Hindlimb muscle (tissue), 1 donor: ENCODE measurements around the gene PAPSS1. TPM values are rescaled to one million over a fixed set of nuclear protein-coding genes. Genes with fewer than 3 reads are reported as not detected.
"Not testable (repeated sequence)": the region's sequence is repeated elsewhere in the genome, so short reads cannot be mapped to it uniquely, and the experiment has no call there.

Experiments used
- DNase-seq: peaks from one replicate; pipeline ENCODE4 v3.0.0-alpha.2; 2013
- polyA plus RNA-seq: library from polyadenylated mRNA; unstranded; fragments of 120-200 nt; gene quantifications from one replicate; pipeline ENCODE4 v1.2.1, GENCODE V29; 2013; ENCODE audit not compliant: insufficient read length

The PAPSS1 gene
- polyA plus RNA-seq, 1 donor, result 54.2 TPM

DNA sequence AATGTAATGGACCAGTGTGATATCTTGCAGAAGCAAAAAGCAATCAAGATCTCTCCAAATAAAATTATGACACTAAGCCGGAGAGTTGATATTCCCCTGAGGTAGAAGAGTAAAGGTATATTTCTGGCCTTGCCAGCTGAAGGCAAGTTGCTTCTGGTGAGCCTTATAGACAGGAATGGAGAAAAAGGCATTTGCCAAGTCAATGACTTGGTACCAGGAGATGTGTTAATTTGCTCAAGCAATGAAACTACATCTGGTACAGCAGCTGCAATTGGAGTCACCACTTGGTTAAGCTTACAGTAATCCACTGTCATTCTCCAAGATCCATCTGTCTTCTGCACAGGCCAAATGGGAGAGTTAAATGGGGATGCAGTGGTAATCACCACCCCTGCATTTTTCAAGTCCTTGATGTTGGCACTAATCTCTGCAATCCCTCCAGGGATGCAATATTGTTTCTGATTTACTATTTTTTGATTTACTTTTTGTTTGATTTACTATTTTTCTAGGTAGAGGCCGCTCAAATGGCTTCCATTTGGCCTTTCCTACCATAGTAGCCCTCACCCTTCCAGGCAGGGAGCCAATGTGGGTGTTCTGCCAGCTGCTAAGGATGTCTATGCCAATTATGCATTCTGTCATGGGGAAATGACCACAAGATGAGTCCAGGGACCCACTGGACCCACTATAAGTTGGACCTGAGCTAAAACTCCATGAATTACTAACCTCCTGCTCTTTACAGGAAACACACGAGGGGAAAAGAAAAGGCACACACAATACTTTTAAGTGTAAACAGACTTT is 6.3 kb upstream of the PAPSS1 start:
- DNase-seq, result not testable (repeated sequence)

DNA sequence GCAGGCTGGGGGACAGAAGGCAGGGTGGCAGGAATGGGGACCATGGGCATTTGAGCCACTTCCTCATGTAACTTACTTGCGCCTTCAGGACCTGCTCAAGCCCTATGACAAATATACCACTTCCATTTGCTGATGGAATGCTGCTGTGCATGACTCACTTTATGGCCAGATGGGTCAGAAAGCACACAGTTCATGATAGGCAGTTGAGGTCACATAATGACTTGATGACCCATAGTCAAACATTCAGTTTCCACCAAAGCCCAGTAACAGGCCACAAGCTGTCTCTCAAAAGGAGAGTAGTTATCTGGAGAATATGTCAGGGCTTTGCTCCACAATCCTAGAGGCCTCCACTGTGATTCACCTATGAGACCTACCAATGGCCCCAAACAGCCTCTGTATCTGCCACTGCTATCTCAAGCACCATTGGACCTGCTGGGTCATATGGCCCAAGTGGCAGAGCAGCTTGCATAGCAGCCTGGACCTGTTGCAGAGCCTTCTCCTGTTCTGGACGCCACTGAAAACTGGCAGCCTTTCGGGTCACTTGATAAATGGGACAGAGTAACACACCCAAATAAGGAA is 5.3 kb upstream of the PAPSS1 start:
- DNase-seq, result no peak

DNA sequence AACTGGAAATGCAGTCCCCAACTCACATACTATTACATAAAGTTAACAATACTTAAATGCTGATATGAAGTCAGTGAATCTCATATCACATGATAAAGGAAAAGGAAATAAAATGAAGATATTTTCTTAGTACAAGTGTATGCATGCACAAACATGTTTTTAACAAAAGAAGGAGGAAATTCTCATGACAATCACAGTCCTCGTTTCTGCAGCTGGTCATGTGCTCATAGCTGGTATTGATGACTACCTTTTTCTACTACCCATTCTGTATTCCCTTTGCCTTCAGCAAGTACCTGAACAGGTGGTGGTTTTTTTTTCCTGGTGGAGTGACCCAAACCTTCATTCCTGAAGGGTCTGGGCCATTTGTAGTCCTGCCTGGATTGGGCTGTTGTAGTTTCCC is 3.3 kb upstream of the PAPSS1 start:
- DNase-seq, result not testable (repeated sequence)

DNA sequence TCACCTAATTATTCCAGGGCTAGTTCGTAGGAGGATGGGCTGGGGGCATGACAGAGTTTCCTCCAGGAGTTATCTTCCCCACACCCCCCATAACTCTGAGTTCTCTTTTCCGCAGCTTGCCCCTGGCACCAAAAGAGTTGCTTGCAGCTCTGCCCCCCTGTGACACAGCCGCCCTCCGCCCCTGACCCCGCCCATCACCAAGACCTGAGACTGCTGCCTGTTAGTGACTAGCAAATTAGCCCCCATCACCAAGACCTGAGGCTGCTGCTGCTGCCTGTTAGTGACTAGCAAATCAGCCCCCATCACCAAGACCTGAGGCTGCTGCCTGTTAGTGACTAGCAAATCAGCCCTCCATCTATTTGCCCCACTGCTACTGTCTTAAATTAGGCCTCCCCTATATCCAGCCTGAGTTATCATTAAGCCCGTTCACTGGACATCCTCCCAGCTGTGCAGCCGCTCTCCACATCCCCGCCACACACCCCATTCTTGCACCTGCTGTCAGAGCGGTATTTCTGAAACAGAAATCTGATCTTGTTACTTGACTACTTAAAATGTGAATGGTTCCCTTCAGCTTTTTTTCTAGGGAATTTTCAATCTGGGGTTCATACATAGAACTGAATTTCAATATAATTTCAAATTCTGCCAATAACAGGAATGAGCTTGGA is 1.5 kb upstream of the PAPSS1 start:
- no peak for DNase-seq

DNA sequence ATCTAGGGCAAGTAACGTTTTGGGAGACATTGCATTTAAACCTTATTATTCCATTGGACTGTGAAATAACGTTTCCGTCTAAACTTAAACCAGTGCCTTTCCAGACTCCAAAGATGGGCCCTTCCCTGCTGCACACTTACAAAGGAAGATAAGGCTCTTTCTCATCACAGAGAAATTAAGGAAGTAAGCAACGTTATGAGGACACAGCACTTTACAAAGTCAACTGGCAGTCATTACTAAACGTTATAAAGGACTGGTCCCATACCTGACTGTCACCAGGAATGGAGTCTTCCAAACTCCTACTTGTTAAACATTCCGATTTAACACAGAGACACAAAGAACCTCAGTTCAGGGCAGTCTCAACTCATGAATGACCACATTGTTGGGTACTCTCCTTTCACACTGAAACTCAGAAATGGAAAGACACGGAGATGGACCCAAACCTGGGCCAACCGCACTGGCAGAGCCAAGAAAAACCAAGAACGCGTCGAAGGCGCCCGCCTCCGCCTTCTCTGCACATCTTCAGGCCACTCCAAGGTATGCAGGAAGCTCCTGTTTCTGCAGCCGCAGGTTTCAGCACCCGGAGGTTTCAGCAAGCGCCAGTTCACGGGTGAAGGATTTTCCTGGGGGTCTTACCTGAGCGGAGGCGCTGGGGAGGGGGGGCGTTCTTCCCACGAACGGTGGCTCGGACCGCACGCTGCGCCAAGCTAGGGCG is 670 bp downstream of the PAPSS1 start:
- no peak for DNase-seq

DNA sequence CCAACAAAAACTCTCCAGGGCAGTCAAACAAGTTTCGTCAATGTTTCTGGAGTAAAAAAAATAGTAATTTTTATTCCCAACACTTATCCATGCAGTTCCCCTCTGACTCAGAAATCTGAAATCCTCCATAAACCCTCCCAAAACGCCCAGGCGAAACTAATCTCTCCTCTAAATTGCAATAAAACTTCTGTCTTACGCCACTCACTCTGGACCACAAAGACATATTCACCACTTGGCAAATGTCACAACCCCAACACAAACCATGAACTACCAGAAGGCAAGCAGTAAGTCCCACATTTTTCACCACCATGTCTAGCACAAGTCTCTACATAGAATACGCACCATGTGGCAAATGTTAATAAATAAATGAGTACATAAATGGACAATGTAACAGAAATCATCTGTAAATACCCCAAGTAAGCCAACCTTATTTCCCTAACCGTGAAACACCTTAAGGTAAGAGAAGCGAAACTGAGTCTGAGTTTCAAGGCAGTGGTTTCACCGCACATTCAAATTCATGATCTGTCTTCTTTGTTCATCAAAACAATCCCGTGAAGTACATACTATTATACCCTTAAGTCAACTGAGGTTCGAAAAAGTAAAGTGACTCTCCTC is 1.6 kb downstream of the PAPSS1 start:
- DNase-seq, result no peak

DNA sequence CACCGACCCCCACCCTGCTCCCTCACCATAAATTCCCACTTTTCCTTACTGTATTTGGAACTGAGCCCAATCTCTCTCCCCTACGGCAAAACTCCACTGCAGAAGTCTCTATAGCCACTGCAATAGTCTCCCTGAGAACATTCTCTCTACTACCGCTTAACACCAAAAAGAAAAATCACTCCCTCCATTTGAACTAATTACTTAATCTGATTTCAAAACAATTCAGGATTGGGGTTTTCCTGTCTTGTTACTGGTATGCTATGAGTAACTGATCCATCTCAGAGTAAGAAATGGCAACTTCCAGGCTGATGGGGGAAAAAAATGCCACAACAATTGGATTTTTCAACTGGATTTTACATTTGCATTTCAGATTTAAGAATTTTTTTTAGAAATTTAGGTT is 5.8 kb downstream of the PAPSS1 start:
- DNase-seq, result no peak

DNA sequence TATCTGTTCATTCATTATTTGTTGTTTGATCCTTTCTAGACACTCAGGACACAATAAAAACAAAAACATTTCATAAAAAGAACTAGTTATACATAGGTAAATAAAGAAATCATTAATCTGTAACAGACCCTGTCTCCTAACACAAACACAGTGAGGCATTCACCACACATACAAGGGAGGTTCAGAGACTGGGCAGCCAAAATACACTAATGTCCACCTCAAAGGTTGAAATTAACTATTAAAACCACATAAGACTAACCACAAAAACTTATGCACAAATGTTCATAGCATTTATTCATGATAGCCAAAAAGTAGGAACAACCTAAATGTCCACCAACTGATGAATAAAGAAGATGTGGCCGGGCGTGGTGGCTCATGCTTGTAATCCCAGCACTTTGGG is 7.8 kb downstream of the PAPSS1 start:
- no peak for DNase-seq

DNA sequence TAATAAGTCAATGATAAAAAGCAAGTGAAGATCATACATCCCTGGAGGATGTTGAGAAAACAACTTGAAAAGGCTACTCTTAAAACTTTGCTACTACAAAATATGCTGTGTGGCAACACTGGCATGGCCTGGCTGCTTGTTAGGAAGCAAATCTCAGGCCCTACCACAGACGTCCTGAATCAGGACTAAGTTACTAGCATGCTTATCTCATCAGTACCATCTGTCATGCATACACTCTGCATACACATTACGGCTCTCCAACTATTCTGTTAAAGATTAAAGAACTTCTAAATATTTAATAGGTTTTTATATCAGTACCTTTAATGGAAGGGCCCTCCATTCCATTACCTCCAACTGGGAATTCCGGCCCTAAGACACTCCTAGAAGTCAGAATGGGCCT is 8.2 kb downstream of the PAPSS1 start:
- no peak for DNase-seq

DNA sequence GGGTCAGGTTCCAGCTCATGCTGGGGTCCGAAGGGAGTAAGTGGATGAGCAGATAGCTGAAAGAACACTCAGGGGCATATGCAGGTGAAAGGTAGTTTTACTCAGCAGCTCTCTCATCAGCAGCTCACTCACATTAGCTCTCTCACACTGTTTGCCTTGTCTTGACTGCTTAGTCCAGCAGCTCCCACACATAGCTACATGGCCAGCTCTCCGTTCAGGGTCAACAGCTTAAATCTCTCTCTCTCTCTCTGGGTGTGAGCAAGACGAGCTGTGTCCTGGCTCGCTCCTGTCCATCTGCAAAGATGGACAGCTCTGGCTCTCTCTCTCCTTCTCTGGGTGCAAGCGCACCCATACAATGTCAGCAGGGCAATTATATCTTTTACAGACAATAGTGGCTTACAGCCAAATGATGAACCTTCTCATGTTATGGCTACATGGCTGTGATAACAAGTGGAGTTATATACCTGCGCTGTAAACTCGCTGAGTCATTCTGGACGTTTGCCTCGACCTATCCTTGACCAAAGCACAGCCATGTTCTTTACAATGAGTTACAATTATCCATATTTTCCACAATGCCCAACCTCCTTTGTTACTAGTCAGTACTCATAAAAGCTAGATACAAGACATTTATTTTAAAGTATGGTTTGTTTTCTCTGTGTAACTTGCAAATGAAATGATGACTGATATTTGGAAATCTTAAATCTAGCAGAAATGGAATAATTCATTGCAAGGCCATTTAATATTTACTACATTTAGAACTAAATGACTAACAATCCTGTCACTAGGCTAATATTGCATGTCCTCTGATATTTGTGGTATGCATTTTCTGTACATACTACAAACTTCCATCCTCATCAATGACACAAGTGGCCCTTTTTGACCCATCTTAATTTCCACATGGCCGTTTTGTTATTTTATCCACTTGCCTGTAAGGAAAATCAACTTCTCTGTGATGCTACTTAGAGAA is 9.3 kb downstream of the PAPSS1 start:
- DNase-seq, result no peak

DNA sequence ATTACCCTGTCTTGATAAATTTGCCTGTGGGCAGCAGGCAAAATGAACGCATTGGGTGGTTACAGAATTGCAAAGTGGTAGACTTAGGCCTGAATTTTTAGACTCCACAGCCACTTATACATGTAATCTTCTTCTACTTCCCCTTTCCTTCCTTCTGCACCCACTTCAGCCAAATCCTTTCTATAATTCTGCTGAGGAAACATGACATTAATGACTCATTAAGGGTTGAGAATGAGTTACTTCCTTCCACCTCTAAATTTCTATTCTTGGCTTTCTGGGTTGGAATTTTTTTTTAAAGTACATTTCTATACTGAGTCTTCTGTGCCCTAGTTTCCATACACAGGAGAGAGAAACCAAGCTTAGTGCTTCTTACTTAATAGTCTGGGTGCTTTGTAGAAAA is 10.1 kb downstream of the PAPSS1 start:
- DNase-seq, result no peak

DNA sequence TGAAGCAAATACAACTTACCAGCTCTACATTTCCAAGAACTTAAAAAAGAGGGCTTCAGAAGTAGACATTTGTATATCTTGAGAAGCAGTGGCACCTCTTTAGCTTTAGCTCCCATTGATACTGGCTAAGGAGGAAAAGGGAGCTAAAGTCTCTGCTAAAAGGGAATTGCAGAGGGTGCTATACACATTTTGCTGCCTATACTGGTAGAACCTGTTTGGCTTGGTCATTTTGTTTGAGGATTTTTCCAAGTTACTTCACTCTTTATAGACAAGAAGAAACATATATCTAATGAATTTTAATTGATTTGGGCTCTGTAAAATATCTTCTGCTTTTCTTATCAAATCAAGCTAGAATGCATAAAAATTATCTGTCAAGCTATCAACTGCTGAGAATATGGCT is 11.8 kb downstream of the PAPSS1 start:
- no peak for DNase-seq

DNA sequence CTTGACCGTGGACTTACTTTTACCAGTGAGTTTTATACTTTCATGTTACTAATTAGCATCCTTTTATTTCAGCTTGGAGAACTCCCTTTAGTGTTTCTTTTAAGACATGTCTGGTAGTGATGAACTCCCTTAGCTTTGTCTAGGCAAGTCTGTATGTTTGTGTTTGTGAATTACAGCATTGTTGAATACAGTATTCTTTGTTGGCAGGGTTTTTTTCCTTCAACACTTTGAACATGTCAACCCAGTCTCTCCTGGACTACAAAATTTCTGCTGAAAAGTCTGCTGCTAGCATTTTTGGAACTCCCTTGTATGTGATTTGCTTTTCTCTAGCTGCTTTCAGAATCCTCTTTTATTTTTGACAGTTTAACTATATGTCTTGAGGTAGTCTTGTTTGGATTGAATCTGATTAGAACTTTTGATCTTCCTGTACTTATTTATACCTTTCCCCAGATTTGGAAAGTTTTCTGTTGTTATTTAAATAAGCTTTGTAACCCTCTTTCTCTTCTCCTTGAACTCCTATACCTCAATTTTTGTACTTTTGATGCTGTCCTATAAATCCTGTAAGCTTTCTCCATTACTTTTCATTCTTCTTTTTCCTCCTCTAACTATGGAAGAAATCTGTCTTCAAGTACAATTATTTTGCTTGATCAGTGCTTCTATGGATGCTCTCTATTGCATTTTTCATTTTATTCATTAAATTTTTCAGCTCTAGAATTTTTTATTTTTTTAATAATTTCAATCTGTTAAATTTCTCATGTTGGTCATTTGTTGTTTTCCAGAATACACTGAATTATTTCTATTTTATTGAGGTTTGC is 14.1 kb downstream of the PAPSS1 start:
- DNase-seq, result no peak

DNA sequence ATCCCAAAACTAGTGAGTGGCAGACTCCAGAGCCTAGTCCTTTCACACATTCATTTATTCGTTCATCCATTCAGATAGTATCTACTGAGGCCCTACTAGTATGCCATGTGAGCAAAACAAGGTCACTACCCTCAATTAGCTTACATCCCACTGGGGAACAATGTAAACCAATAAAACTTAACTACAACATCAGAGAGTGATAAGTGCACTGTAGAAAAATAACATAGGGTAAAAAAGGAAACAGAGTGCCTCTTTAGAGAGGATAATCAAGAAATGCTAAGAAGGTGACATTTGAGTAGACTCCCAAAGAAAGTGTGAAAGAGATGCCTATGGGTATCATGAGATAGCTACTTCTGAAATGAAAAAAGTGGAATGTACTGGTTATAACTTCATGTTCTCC is 18.5 kb downstream of the PAPSS1 start:
- DNase-seq, result no peak

DNA sequence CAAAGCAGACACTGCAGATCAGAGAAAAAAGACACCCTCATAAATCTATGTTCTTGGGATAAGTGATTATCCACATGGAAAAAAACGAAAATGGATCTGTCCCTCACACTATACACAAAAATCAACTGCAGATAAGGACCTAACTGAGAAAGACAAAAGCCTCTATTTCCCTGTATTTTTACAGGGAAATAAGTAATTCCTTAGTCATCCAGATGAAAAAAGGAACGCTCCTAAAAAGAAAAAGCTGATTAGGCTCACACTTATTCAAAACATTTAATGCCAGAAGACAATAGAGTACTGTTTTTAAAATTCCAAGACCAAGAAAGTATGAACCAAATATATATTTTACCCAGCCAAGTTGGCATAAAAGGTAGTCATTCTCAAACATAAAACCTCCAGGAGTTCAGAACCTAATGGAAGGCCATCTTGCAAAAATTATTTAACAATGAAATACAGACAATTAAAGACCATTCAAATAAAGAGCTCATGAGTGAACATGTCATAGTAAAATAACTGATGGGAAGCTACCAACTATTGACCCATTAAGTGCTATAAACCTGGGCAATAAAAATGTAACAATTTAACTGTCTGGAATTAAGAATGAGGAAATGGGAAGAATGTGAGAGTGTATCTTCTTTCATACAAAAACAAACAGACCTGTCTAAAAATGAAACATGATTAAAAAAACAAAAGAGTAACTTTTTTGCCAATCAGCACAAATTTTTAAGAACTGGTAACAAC is 20.4 kb downstream of the PAPSS1 start:
- no peak for DNase-seq

DNA sequence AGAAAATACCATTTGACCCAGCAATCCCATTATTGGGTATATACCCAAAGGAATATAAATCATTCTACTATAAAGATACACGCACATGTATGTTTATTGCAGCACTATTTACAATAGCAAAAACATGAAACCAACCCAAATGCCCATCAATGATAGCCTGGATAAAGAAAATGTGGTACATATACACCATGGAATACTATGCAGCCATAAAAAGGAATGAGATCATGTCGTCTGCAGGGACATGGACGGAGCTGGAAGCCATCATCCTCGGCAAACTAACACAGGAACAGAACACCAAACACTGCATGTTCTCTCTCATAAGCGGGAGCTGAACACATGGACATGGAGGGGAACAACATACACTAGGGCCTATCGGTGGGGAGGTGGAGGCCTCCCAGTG is 23.8 kb downstream of the PAPSS1 start:
- not testable (repeated sequence) for DNase-seq

DNA sequence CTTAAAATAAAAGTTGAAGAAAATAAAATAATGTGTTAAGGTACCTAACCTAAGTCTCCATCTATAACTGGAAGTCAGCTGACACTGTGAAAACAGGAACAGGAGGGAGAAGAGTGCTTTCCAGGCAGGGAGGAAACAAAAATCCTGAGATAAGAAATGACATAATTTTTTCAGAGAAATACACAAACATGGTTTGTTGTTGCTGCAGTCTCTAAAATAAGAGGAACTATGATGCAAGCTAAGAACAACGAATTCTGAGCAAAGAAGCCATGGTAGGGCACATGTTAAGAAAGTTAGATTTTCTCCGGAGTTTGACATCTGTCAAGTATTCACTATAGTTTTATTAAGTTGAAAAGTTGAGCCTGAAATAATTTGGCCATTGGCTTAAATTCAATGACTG is 26.9 kb downstream of the PAPSS1 start:
- no peak for DNase-seq

DNA sequence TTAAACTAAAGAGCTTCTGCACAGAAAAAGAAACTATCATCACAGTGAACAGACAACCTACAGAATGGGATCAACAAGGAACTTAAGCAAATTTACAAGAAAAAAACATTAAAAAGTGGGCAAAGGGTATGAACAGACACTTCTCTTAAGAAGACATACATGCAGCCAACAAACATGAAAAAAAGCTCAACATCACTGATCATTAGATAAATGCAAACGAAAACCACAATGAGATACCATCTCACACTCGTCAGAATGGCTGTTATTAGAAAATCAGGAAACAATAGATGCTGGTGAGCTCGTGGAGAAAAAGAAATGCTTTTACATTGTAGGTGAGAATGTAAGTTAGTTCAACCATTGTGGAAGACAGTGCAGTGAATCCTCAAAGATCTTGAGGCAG is 27.8 kb downstream of the PAPSS1 start:
- no peak for DNase-seq

DNA sequence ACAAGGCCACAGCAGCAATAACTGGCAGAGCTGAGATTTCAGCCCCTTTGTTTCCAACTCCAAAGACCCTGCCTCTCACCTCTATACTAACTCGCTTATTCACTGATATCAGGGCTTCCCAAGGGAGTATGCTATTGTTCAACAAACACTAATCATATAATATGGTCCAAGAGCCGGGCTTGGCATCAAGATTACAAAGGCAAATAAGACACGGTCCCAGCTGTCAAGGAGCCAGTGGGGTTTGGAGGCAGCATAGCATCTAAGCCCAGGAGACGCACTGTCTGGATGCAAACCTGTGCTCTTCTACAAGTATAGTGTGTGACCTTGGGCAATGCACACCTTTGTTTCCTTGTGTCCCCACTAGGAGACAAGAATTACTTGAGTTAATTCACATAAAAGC is 28.7 kb downstream of the PAPSS1 start:
- DNase-seq, result no peak
